ENCODE results near the gene PELO. TPM values are rescaled to one million over a fixed set of nuclear protein-coding genes. Genes with fewer than 3 reads are reported as not detected.

PELO gene
- total RNA-seq, 1 donor = 18.9 TPM

- no peak for DNase-seq (ENCODE audit: low read depth)
- TF ChIP-seq CTCF (IDR thresholded peaks at IDR 0.05; ENCODE audit: insufficient read depth, low read length) = no peak
Measured at GRCh38 chr5:52789378-52789777, 1.7 kb downstream of the PELO start.

GRCh38 chr5:52789851-52790250 lies 2.1 kb downstream of the PELO start:
- no peak for DNase-seq (ENCODE audit: low read depth)
- no peak for TF ChIP-seq CTCF (IDR thresholded peaks at IDR 0.05; ENCODE audit: insufficient read depth, low read length)
- no peak overlapping the region for H3K4me3 ChIP-seq (ENCODE audit: low read depth, low read length)

More at GRCh38 chr5:52789378-52789777, 1.7 kb downstream of the PELO start:
- H3K4me3 ChIP-seq (ENCODE audit: low read depth, low read length) = no peak overlapping the region

- no peak overlapping the region for H3K4me3 ChIP-seq (ENCODE audit: low read depth, low read length)
- DNase-seq (ENCODE audit: low read depth) = no peak
- no peak for TF ChIP-seq CTCF (IDR thresholded peaks at IDR 0.05; ENCODE audit: insufficient read depth, low read length)
Measured at GRCh38 chr5:52791366-52791765, 3.6 kb downstream of the PELO start.

GRCh38 chr5:52794519-52794918 lies 6.8 kb downstream of the PELO start:
- TF ChIP-seq CTCF (IDR thresholded peaks at IDR 0.05; ENCODE audit: insufficient read depth, low read length) = no peak
- no peak overlapping the region for H3K4me3 ChIP-seq (ENCODE audit: low read depth, low read length)
- no peak for DNase-seq (ENCODE audit: low read depth)

GRCh38 chr5:52796031-52796430 lies 8.3 kb downstream of the PELO start:
- DNase-seq (ENCODE audit: low read depth) = no peak
- H3K4me3 ChIP-seq (ENCODE audit: low read depth, low read length) = no peak overlapping the region
- TF ChIP-seq CTCF (IDR thresholded peaks at IDR 0.05; ENCODE audit: insufficient read depth, low read length) = no peak

- DNase-seq (ENCODE audit: low read depth) = no peak
- no peak for TF ChIP-seq CTCF (IDR thresholded peaks at IDR 0.05; ENCODE audit: insufficient read depth, low read length)
- H3K4me3 ChIP-seq (ENCODE audit: low read depth, low read length) = no peak overlapping the region
Measured at GRCh38 chr5:52796516-52797103, 8.9 kb downstream of the PELO start.

- TF ChIP-seq CTCF (IDR thresholded peaks at IDR 0.05; ENCODE audit: insufficient read depth, low read length) = no peak
Measured at GRCh38 chr5:52798938-52799337, 11.2 kb downstream of the PELO start.

More at GRCh38 chr5:52798938-52799337, 11.2 kb downstream of the PELO start:
- no peak for DNase-seq (ENCODE audit: low read depth)
- peak overlapping the region; percentile 91 for H3K4me3 ChIP-seq (ENCODE audit: low read depth, low read length)
